ENCODE results near the gene DLGAP1.
"Not testable (repeated sequence)": the region's sequence is repeated elsewhere in the genome, so short reads cannot be mapped to it uniquely, and the experiment has no call there.

DLGAP1 gene

GRCh38 chr18:4455113-4455811 is at the start of gene DLGAP1:
TSS of gene DLGAP1 (minus strand) at chr18:4455307.
- in situ Hi-C loops (cut with MboI; ENCODE audit: low sequenced_read_pairs) = no loop called here

- in situ Hi-C loops (cut with MboI; ENCODE audit: low sequenced_read_pairs) = not testable (repeated sequence)
These were observed 39.7 kb upstream of the DLGAP1 start for GRCh38 chr18:4494703-4495284.

GRCh38 chr18:4468511-4468910 is 13.4 kb upstream of the DLGAP1 start:
- in situ Hi-C loops (cut with MboI; ENCODE audit: low sequenced_read_pairs) = no loop called here

- in situ Hi-C loops (cut with MboI; ENCODE audit: low sequenced_read_pairs) = no loop called here
These were observed 482 bp downstream of the DLGAP1 start for GRCh38 chr18:4454537-4455112.

- in situ Hi-C loops (cut with MboI; ENCODE audit: low sequenced_read_pairs) = no loop called here
These were observed 1.1 kb downstream of the DLGAP1 start for GRCh38 chr18:4453874-4454536.

- in situ Hi-C loops (cut with MboI; ENCODE audit: low sequenced_read_pairs) = no loop called here
These were observed 1.6 kb downstream of the DLGAP1 start for GRCh38 chr18:4453567-4453873.

- in situ Hi-C loops (cut with MboI; ENCODE audit: low sequenced_read_pairs) = no loop called here
These were observed 4.9 kb downstream of the DLGAP1 start for GRCh38 chr18:4450065-4450658.

- in situ Hi-C loops (cut with MboI; ENCODE audit: low sequenced_read_pairs) = no loop called here
These were observed 9.2 kb downstream of the DLGAP1 start for GRCh38 chr18:4445902-4446301.

GRCh38 chr18:4444306-4444705 is 10.8 kb downstream of the DLGAP1 start:
- in situ Hi-C loops (cut with MboI; ENCODE audit: low sequenced_read_pairs) = no loop called here

- in situ Hi-C loops (cut with MboI; ENCODE audit: low sequenced_read_pairs) = no loop called here
These were observed 14.0 kb downstream of the DLGAP1 start for GRCh38 chr18:4441098-4441497.

GRCh38 chr18:4438938-4439337 is 16.2 kb downstream of the DLGAP1 start:
- in situ Hi-C loops (cut with MboI; ENCODE audit: low sequenced_read_pairs) = no loop called here

GRCh38 chr18:4433717-4434116 is 21.4 kb downstream of the DLGAP1 start:
- in situ Hi-C loops (cut with MboI; ENCODE audit: low sequenced_read_pairs) = no loop called here

GRCh38 chr18:4430836-4431235 is 24.3 kb downstream of the DLGAP1 start:
- in situ Hi-C loops (cut with MboI; ENCODE audit: low sequenced_read_pairs) = no loop called here

GRCh38 chr18:4417714-4418113 is 37.4 kb downstream of the DLGAP1 start:
- in situ Hi-C loops (cut with MboI; ENCODE audit: low sequenced_read_pairs) = no loop called here

GRCh38 chr18:4416976-4417375 is 38.1 kb downstream of the DLGAP1 start:
- in situ Hi-C loops (cut with MboI; ENCODE audit: low sequenced_read_pairs) = no loop called here

GRCh38 chr18:4412286-4412685 is 42.8 kb downstream of the DLGAP1 start:
- in situ Hi-C loops (cut with MboI; ENCODE audit: low sequenced_read_pairs) = no loop called here

GRCh38 chr18:4406856-4407255 is 48.3 kb downstream of the DLGAP1 start:
- in situ Hi-C loops (cut with MboI; ENCODE audit: low sequenced_read_pairs) = no loop called here

- in situ Hi-C loops (cut with MboI; ENCODE audit: low sequenced_read_pairs) = no loop called here
These were observed 49.1 kb downstream of the DLGAP1 start for GRCh38 chr18:4405965-4406364.

GRCh38 chr18:4403836-4404235 is 51.3 kb downstream of the DLGAP1 start:
- in situ Hi-C loops (cut with MboI; ENCODE audit: low sequenced_read_pairs) = no loop called here

- in situ Hi-C loops (cut with MboI; ENCODE audit: low sequenced_read_pairs) = no loop called here
These were observed 54.2 kb downstream of the DLGAP1 start for GRCh38 chr18:4400911-4401310.

- in situ Hi-C loops (cut with MboI; ENCODE audit: low sequenced_read_pairs) = no loop called here
These were observed 55.2 kb downstream of the DLGAP1 start for GRCh38 chr18:4399929-4400328.

GRCh38 chr18:4394700-4395099 is 60.4 kb downstream of the DLGAP1 start:
- in situ Hi-C loops (cut with MboI; ENCODE audit: low sequenced_read_pairs) = no loop called here
